ENCODE measurements around the gene THSD4.

DNA sequence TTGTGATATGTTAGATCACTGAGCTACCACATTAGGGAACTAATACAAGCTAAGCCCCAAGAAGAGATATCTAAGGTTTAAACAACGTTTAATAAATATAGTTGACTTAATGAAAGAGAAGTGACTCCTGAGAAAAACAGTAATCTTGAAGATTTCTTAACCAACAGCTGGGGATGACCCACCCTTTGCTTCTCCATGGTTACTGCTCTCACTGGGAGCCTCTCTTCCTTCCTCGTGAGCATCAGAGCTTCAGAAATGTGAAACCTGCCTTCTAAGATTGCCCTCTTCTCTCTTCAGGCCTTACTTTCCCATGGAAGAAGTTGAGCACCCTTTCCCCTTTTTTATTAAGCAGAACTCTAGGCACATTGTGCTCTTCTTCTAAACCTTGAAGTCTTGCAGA, 562.9 kb downstream of the THSD4 start:
- TF ChIP-seq, protein P1, sequence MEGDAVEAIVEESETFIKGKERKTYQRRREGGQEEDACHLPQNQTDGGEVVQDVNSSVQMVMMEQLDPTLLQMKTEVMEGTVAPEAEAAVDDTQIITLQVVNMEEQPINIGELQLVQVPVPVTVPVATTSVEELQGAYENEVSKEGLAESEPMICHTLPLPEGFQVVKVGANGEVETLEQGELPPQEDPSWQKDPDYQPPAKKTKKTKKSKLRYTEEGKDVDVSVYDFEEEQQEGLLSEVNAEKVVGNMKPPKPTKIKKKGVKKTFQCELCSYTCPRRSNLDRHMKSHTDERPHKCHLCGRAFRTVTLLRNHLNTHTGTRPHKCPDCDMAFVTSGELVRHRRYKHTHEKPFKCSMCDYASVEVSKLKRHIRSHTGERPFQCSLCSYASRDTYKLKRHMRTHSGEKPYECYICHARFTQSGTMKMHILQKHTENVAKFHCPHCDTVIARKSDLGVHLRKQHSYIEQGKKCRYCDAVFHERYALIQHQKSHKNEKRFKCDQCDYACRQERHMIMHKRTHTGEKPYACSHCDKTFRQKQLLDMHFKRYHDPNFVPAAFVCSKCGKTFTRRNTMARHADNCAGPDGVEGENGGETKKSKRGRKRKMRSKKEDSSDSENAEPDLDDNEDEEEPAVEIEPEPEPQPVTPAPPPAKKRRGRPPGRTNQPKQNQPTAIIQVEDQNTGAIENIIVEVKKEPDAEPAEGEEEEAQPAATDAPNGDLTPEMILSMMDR (conservative IDR thresholded peaks at IDR 0.05 in 1 of 2, IDR thresholded peaks at IDR 0.05 in 1 of 2; ENCODE audit: extremely low read depth in 1 of 2, insufficient read depth in 1 of 2, low read depth in 1 of 2, low read length in 2 of 2), result no peak
- TF ChIP-seq EZH2 (IDR thresholded peaks at IDR 0.05; ENCODE audit: borderline replicate concordance, low read length), result no peak
